NT2/D1 (cell line): ENCODE results near the gene PPM1H.
A peak's percentile ranks its signal among the peaks of the same experiment; 100 is the strongest.

Source experiments
- DNase-seq: peaks from one replicate; pipeline ENCODE4 v3.0.0-alpha.2; 2011; ENCODE audit warnings: low read depth, low spot score
- H3K27me3 ChIP-seq: 2 replicates; pipeline ENCODE4 v1.6.0; 2011; ENCODE audit warnings: mild to moderate bottlenecking; ENCODE audit not compliant: insufficient read length, insufficient read depth
- H3K36me3 ChIP-seq: 2 replicates; pipeline ENCODE4 v1.6.1; 2011; ENCODE audit warnings: mild to moderate bottlenecking, low read length, mixed read lengths; ENCODE audit not compliant: insufficient read depth, insufficient read length
- H3K4me1 ChIP-seq: 2 replicates; pipeline ENCODE4 v1.5.1; 2011; ENCODE audit not compliant: insufficient read depth, insufficient read length
- H3K4me3 ChIP-seq: 2 replicates; pipeline ENCODE4 v1.5.1; 2011; ENCODE audit warnings: low read depth; ENCODE audit not compliant: insufficient read length
- H3K9ac ChIP-seq: 2 replicates; pipeline ENCODE4 v1.6.0; 2011; ENCODE audit warnings: low read depth; ENCODE audit not compliant: insufficient read length
- H3K9me3 ChIP-seq: 2 replicates; pipeline ENCODE4 v1.5.1; 2011; ENCODE audit warnings: mild to moderate bottlenecking, low read length; ENCODE audit not compliant: insufficient read depth
- SUZ12 ChIP-seq: IDR thresholded peaks from 2 replicates; pipeline ENCODE4 v1.6.1; 2011; ENCODE audit not compliant: insufficient read length, insufficient read depth; ENCODE audit errors: extremely low read depth
- YY1 ChIP-seq: IDR thresholded peaks from 2 replicates; pipeline ENCODE4 v1.6.1; 2011; ENCODE audit not compliant: insufficient read length, insufficient read depth
- ZNF274 ChIP-seq: IDR thresholded peaks from 2 replicates; pipeline ENCODE4 v1.6.1; 2011; ENCODE audit warnings: mild to moderate bottlenecking, low read depth, low read length

The PPM1H gene

DNA sequence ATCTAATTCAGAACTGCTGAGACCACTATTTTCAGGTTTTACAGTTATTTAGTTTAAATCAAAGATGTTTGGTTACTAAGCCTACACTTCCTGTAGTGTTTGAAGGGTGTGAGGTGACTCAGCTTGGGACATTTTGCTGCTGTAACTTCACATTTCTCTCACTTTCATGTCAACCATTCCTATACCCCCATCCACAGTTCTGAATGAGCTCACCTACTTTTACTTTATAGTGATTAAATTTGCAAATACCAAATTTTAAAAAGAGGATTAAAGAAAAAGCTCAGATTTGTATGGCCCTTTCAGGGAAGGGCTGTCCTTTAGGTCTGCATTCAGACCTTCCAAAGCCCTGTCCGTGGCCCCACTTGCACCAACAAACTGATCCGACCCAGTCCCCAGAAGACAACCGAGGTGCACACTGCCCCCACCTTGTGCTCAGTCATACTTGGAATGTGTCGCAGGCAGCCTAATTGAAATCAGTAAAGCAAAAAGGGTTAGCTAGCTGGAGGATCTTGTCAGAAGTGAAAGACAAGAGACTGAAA lies 294.0 kb downstream of the PPM1H start:
- Histone ChIP-seq H3K4me3 (no peak overlapping the region), H3K9me3 (no peaks in the 10 kb centered on the region), H3K9ac (no peak overlapping the region), H3K27me3 (no peaks in the 10 kb centered on the region), H3K4me1 (no peaks in the 10 kb centered on the region), H3K36me3 (no peaks in the 10 kb centered on the region)
- no peak for DNase-seq
- TF ChIP-seq SUZ12 (no peak), ZNF274 (no peak), YY1 (no peak)

DNA sequence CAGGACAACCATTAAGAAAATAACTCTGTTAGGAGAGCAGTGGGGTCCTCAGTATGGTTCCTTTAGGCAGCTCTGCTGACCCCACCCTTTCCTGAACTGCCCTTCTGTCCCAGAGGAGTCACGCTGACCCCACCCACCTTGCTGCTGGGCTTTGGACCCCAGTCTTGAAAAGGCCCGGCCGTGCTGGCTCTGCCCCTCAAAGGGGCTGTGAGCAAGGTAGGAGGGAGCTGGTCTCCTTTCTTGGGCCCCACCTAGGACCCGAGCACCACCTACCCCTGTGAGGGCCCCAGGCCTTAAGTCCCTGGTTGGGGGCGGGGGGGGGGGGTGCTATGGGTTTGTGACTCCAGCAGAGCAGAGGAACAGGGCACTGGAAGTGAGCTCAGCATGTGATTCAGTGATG lies 297.3 kb downstream of the PPM1H start:
- Histone ChIP-seq H3K27me3 (no peaks in the 10 kb centered on the region), H3K4me3 (no peak overlapping the region), H3K36me3 (no peaks in the 10 kb centered on the region), H3K9ac (no peak overlapping the region), H3K4me1 (no peaks in the 10 kb centered on the region), H3K9me3 (no peaks in the 10 kb centered on the region)
- TF ChIP-seq SUZ12 (no peak), ZNF274 (no peak), YY1 (no peak)
- DNase-seq, result no peak

DNA sequence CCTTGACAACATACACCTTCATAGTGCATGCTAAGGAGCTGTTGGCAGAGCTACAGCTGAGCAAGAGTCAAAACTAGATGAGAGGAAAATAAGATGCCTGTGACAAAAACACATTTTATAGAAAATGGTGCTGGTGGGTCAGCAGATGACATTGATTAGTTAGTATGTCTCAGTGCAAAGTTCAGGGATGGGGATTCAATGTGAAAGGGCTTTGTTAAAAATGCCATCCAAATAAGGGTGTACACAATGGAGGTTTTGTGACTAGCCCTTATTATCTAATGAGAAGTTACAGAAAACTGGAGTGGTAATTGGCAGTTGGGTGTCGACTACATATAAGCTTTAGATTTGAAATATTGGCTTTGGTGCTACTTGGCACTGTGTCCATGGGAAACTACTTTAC lies 299.3 kb downstream of the PPM1H start:
- TF ChIP-seq YY1, result no peak
- no peak for TF ChIP-seq ZNF274
- TF ChIP-seq SUZ12, result no peak
- DNase-seq, result no peak
- Histone ChIP-seq H3K4me3 (no peak overlapping the region), H3K9ac (no peak overlapping the region), H3K27me3 (no peaks in the 10 kb centered on the region), H3K4me1 (peaks cover 9% of the 10 kb centered on the region), H3K36me3 (no peaks in the 10 kb centered on the region), H3K9me3 (no peaks in the 10 kb centered on the region)

DNA sequence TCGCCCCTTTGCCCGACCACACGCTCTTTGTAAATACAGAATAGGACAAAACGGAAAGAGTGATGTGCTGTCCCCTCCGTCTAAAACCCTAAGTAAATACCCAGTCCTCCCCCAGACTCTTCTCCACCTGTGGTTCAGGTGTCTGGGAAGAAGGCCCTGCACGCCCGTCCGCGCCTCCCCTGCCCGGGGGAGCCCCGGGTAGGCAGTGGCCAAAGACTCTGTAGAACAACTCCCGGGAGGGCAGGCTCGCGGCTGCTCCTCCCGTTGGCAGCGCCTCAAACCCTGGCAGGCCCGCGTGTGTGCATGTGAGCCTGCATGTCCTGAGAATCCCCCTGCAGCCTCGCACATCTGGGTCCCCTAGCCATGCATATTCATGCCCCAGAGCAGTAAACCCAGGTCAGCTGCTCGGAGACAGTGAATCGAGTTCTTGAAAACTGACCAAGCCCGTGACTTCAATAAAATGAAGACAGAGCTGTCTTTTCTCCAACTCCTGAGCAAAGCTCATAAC lies 302.5 kb downstream of the PPM1H start:
- Histone ChIP-seq H3K4me1 (peaks cover 14% of the 10 kb centered on the region), H3K9me3 (no peaks in the 10 kb centered on the region), H3K27me3 (no peaks in the 10 kb centered on the region), H3K36me3 (no peaks in the 10 kb centered on the region), H3K9ac (no peak overlapping the region), H3K4me3 (no peak overlapping the region)
- no peak for DNase-seq
- no peak for TF ChIP-seq ZNF274
- TF ChIP-seq YY1, result no peak
- no peak for TF ChIP-seq SUZ12

DNA sequence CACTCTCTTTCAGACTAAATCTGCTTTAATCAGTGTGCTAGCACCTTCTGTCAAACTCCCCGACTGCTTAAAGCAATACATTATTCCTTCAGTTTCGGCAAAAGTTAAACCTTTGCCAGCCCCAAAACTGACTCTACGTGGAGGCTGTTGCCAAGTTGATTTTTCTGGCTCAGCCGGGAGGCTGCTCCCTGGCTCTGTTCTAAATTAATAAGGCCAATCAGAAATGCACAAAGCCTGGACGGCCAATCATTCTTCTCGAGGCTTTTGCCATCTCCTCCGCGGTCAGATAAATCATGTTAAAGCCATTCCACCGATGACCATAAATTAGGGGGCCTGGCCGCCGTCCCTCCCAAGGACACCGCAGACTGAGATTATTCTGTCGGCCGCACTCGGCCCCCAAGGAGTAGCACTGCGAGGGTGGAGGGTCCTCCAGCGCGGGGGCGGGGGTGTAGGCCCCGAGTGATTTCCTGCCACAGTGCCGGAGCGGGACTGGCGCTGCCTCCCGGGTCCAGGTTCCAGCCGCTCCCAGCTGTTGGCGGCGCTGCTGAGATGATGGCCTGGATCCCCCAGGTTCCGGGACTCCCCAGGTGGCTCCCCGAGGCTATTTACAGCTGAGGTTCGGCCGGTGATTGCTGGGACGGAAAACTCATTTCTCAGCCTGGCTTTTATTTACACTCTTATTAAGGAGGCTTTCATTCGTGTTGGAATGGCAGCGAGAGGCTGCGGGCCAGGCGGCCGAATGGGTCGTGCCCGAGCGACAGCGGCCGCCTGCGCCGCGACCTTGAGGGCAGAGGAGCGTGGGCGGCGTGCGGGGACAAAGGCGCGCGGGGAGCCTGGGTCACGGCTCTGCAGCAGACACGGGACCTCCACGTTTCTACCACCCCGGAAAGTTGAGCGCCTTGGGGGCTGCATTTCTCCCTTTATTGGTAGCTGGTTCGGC lies 303.2 kb downstream of the PPM1H start:
- no peak overlapping the region for H3K9ac ChIP-seq
- DNase-seq, result no peak

DNA sequence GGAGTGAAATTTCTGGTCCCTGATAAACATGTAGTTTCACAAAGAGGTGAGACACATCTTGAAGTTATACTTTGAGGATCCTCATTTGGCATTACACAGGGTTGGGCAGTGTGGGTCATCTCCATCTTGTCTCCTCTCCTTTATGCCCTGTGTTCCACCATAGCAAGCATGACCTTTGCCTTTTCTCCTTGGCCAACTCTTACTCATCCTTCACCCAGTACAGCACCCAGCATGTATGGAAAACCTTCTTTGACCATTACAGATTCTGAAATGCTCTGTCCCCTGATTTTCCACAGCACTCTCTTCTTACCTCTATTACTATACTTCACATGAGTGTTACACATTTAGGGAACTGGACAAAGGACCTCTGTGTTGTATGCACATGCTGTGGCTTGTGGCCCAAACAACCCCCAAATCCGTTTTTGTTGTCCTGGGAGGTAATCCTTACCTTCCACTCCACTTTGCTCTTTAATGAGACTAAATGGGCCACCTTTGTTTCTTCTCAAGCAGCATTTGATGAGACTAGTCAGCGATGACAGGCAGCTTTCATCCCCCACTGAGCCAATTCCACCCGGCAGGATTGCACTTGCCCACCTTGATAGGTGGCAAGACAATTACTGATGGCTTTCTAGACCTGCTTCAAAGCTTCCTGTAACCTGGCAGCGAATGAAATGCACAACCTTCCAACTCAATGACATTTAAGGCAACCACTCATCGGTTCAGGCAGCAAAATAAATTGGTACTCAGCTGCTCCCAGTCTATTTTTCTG lies 304.8 kb downstream of the PPM1H start:
- Histone ChIP-seq H3K27me3 (no peaks in the 10 kb centered on the region), H3K9ac (no peak overlapping the region)
- no peak for DNase-seq

More for the DNA sequence above, 303.2 kb downstream of the PPM1H start:
- H3K36me3 ChIP-seq, result no peaks in the 10 kb centered on the region
- peaks cover 14% of the 10 kb centered on the region for H3K4me1 ChIP-seq
- no peak overlapping the region for H3K4me3 ChIP-seq
- H3K9me3 ChIP-seq, result no peaks in the 10 kb centered on the region
- H3K27me3 ChIP-seq, result no peaks in the 10 kb centered on the region
- TF ChIP-seq ZNF274 (no peak), YY1 (no peak), SUZ12 (no peak)

DNA sequence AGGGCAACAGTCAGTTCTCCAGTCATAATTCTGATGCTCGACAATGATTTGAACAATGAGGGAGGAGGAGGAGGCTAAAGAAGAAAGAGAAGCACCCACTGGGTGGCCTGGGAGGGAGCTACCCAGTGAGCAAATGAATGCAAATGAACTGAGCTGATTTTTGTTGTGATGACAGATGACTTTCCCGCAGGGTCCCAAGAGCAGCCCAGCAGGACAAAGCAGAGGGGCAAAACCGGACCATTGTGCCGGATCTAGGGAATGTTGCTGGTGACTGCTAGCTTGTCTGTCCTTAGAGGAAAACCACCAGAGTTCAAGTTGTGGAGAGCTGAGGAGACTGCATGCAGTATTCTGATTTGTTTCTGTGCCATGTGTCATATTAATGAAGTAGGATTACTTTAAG lies 305.5 kb downstream of the PPM1H start:
- TF ChIP-seq SUZ12, result no peak
- H3K9ac ChIP-seq, result no peak overlapping the region
- H3K27me3 ChIP-seq, result no peaks in the 10 kb centered on the region
- no peaks in the 10 kb centered on the region for H3K36me3 ChIP-seq
- no peaks in the 10 kb centered on the region for H3K9me3 ChIP-seq
- DNase-seq, result peak; percentile 59
- H3K4me1 ChIP-seq, result peaks cover 14% of the 10 kb centered on the region
- H3K4me3 ChIP-seq, result no peak overlapping the region

More for the DNA sequence above, 304.8 kb downstream of the PPM1H start:
- Histone ChIP-seq H3K36me3 (no peaks in the 10 kb centered on the region), H3K9me3 (no peaks in the 10 kb centered on the region), H3K4me3 (no peak overlapping the region), H3K4me1 (peaks cover 14% of the 10 kb centered on the region)
- TF ChIP-seq SUZ12 (no peak), YY1 (no peak)
